IPS-20b (cell line): ENCODE results near the gene SAMD3.
"Not testable (repeated sequence)": the region's sequence is repeated elsewhere in the genome, so short reads cannot be mapped to it uniquely, and the experiment has no call there.

Experiments
- H3K27ac ChIP-seq: one replicate; pipeline ENCODE4 v1.5.1; 2013; ENCODE audit warnings: low read length
- H3K27me3 ChIP-seq: 2 replicates; pipeline ENCODE4 v1.6.1; 2013; ENCODE audit warnings: mild to moderate bottlenecking, low read length, inconsistent platforms; ENCODE audit not compliant: insufficient read depth
- H3K36me3 ChIP-seq: 2 replicates; pipeline ENCODE4 v1.6.1; 2013; ENCODE audit warnings: low read depth, mild to moderate bottlenecking, inconsistent platforms, low read length, moderate library complexity; ENCODE audit not compliant: insufficient read depth
- H3K4me1 ChIP-seq: 2 replicates; pipeline ENCODE4 v1.6.1; 2013; ENCODE audit warnings: mild to moderate bottlenecking, control low read depth, inconsistent platforms, low read length, moderate library complexity; ENCODE audit not compliant: insufficient read depth
- H3K4me3 ChIP-seq: 2 replicates; pipeline ENCODE4 v1.5.1; 2013; ENCODE audit warnings: mild to moderate bottlenecking, low read length, inconsistent platforms
- H3K9ac ChIP-seq: 2 replicates; pipeline ENCODE4 v1.6.1; 2013; ENCODE audit warnings: low read depth, mild to moderate bottlenecking, inconsistent platforms, low read length, moderate library complexity
- H3K9me3 ChIP-seq: 2 replicates; pipeline ENCODE4 v1.6.1; 2013; ENCODE audit warnings: mild to moderate bottlenecking, low read depth, low read length, inconsistent platforms; ENCODE audit not compliant: insufficient read depth

SAMD3 gene

GRCh38 chr6:130122243-130122642 lies 100.5 kb downstream of the SAMD3 start:
- Histone ChIP-seq H3K27ac (no peak overlapping the region), H3K9ac (no peak overlapping the region)

GRCh38 chr6:130120731-130121130 lies 102.0 kb downstream of the SAMD3 start:
- Histone ChIP-seq H3K9me3 (no peaks in the 10 kb centered on the region), H3K4me3 (no peak overlapping the region), H3K9ac (no peak overlapping the region), H3K27me3 (no peaks in the 10 kb centered on the region), H3K27ac (no peak overlapping the region), H3K4me1 (no peaks in the 10 kb centered on the region), H3K36me3 (no peaks in the 10 kb centered on the region)

More at GRCh38 chr6:130122243-130122642, 100.5 kb downstream of the SAMD3 start:
- Histone ChIP-seq H3K36me3 (no peaks in the 10 kb centered on the region), H3K27me3 (no peaks in the 10 kb centered on the region), H3K4me3 (no peak overlapping the region), H3K4me1 (no peaks in the 10 kb centered on the region), H3K9me3 (no peaks in the 10 kb centered on the region)

GRCh38 chr6:130119211-130119610 lies 103.5 kb downstream of the SAMD3 start:
- no peak overlapping the region for H3K4me3 ChIP-seq
- H3K9me3 ChIP-seq, result no peaks in the 10 kb centered on the region
- H3K4me1 ChIP-seq, result no peaks in the 10 kb centered on the region
- H3K27me3 ChIP-seq, result no peaks in the 10 kb centered on the region
- H3K36me3 ChIP-seq, result 0 out of 2 replicates have a peak, but pooled peaks cover under 1% of the 10 kb centered on the region
- H3K9ac ChIP-seq, result no peak overlapping the region
- H3K27ac ChIP-seq, result no peak overlapping the region

- Histone ChIP-seq H3K4me1 (no peaks in the 10 kb centered on the region), H3K27me3 (no peaks in the 10 kb centered on the region), H3K36me3 (0 out of 2 replicates have a peak, but pooled peaks cover 3% of the 10 kb centered on the region), H3K4me3 (no peak overlapping the region), H3K9me3 (no peaks in the 10 kb centered on the region), H3K27ac (no peak overlapping the region), H3K9ac (no peak overlapping the region)
These were observed 104.5 kb downstream of the SAMD3 start for GRCh38 chr6:130118236-130118635.

GRCh38 chr6:130117187-130117701 lies 105.5 kb downstream of the SAMD3 start:
- not testable (repeated sequence) for H3K27me3 ChIP-seq, H3K4me3 ChIP-seq, H3K27ac ChIP-seq, H3K36me3 ChIP-seq, H3K4me1 ChIP-seq, H3K9me3 ChIP-seq, H3K9ac ChIP-seq

GRCh38 chr6:130116273-130116672 lies 106.5 kb downstream of the SAMD3 start:
- Histone ChIP-seq H3K9me3 (no peaks in the 10 kb centered on the region), H3K36me3 (0 out of 2 replicates have a peak, but pooled peaks cover 3% of the 10 kb centered on the region), H3K27me3 (no peaks in the 10 kb centered on the region), H3K4me1 (no peaks in the 10 kb centered on the region), H3K27ac (no peak overlapping the region), H3K4me3 (no peak overlapping the region), H3K9ac (no peak overlapping the region)

- 0 out of 2 replicates have a peak, but pooled peaks cover 3% of the 10 kb centered on the region for H3K36me3 ChIP-seq
- no peaks in the 10 kb centered on the region for H3K9me3 ChIP-seq
- H3K27me3 ChIP-seq, result no peaks in the 10 kb centered on the region
- no peak overlapping the region for H3K9ac ChIP-seq
- no peaks in the 10 kb centered on the region for H3K4me1 ChIP-seq
- no peak overlapping the region for H3K27ac ChIP-seq
- no peak overlapping the region for H3K4me3 ChIP-seq
These were observed 107.7 kb downstream of the SAMD3 start for GRCh38 chr6:130115036-130115435.

- H3K27ac ChIP-seq, result no peak overlapping the region
- H3K27me3 ChIP-seq, result no peaks in the 10 kb centered on the region
- H3K9me3 ChIP-seq, result no peaks in the 10 kb centered on the region
- no peaks in the 10 kb centered on the region for H3K4me1 ChIP-seq
- H3K4me3 ChIP-seq, result no peak overlapping the region
- 0 out of 2 replicates have a peak, but pooled peaks cover 3% of the 10 kb centered on the region for H3K36me3 ChIP-seq
- H3K9ac ChIP-seq, result no peak overlapping the region
These were observed 109.5 kb downstream of the SAMD3 start for GRCh38 chr6:130113201-130113710.

- H3K4me1 ChIP-seq, result no peaks in the 10 kb centered on the region
- H3K27me3 ChIP-seq, result no peaks in the 10 kb centered on the region
- 0 out of 2 replicates have a peak, but pooled peaks cover 3% of the 10 kb centered on the region for H3K36me3 ChIP-seq
- H3K9ac ChIP-seq, result no peak overlapping the region
- H3K27ac ChIP-seq, result no peak overlapping the region
- no peaks in the 10 kb centered on the region for H3K9me3 ChIP-seq
- no peak overlapping the region for H3K4me3 ChIP-seq
These were observed 111.7 kb downstream of the SAMD3 start for GRCh38 chr6:130111031-130111430.

GRCh38 chr6:130107710-130108109 lies 115.0 kb downstream of the SAMD3 start:
- no peaks in the 10 kb centered on the region for H3K9me3 ChIP-seq
- no peak overlapping the region for H3K4me3 ChIP-seq
- H3K4me1 ChIP-seq, result no peaks in the 10 kb centered on the region
- H3K36me3 ChIP-seq, result no peaks in the 10 kb centered on the region
- H3K9ac ChIP-seq, result no peak overlapping the region
- no peak overlapping the region for H3K27ac ChIP-seq
- no peaks in the 10 kb centered on the region for H3K27me3 ChIP-seq

GRCh38 chr6:130105996-130106704 lies 116.6 kb downstream of the SAMD3 start:
- Histone ChIP-seq H3K9me3 (no peaks in the 10 kb centered on the region), H3K27ac (no peak overlapping the region), H3K36me3 (no peaks in the 10 kb centered on the region), H3K4me1 (no peaks in the 10 kb centered on the region), H3K27me3 (no peaks in the 10 kb centered on the region), H3K4me3 (no peak overlapping the region), H3K9ac (no peak overlapping the region)

GRCh38 chr6:130099119-130099518 lies 123.6 kb downstream of the SAMD3 start:
- Histone ChIP-seq H3K27me3 (no peaks in the 10 kb centered on the region), H3K27ac (no peak overlapping the region), H3K9ac (no peak overlapping the region), H3K4me1 (no peaks in the 10 kb centered on the region), H3K36me3 (no peaks in the 10 kb centered on the region), H3K4me3 (no peak overlapping the region), H3K9me3 (no peaks in the 10 kb centered on the region)
